ENCODE data around the gene ZNF668.

DNA sequence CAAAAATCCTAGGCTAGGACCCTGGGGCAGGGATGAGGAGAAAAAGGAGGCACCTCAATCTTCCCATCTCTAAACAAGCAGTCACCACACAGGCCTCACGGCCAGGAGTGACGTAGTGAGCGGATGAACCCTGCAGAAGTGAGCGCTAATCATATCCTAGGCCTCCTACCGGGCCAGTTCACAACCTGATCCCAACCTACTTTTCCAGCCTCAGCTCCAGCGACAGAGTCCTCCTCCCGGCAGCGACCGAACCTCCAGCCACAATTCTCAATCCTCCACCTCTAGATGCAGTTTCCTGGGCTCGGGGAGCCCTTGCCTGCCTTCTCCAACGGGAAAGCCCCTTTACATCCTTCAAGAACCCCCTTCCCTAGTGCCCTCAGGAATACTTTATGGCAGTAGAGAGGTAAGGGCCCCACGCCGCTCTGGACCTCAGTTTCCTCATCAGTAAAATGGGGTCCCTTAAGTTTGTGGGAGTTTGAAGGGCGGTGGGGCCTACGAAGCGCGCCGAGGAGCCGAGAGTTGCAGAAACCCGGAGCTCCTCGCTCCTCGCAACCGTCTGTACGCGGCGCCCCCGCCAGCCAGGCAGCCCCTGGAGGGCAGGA, 1.4 kb downstream of the ZNF668 start:
- TF ChIP-seq, protein P1, sequence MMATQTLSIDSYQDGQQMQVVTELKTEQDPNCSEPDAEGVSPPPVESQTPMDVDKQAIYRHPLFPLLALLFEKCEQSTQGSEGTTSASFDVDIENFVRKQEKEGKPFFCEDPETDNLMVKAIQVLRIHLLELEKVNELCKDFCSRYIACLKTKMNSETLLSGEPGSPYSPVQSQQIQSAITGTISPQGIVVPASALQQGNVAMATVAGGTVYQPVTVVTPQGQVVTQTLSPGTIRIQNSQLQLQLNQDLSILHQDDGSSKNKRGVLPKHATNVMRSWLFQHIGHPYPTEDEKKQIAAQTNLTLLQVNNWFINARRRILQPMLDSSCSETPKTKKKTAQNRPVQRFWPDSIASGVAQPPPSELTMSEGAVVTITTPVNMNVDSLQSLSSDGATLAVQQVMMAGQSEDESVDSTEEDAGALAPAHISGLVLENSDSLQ (IDR thresholded peaks at IDR 0.05): no peak
- TF ChIP-seq ELF4 (IDR thresholded peaks at IDR 0.05) (no peak), FOXM1 (IDR thresholded peaks at IDR 0.05; ENCODE audit: borderline replicate concordance) (no peak), ARNT (IDR thresholded peaks at IDR 0.05) (no peak), SP1 (IDR thresholded peaks at IDR 0.05) (no peak), CTBP1 (IDR thresholded peaks at IDR 0.05; ENCODE audit: borderline replicate concordance) (no peak)
